ENCODE results near the gene MVB12B.
A peak's percentile ranks its signal among the peaks of the same experiment; 100 is the strongest.

Gene MVB12B

GRCh38 chr9:126398403-126399058, 71.9 kb downstream of the MVB12B start:
- peak; percentile 95 for TF ChIP-seq CTCF (conservative IDR thresholded peaks at IDR 0.05; ENCODE audit: low read length)
- no peak overlapping the region for H3K4me3 ChIP-seq (ENCODE audit: low read length)
- DNase-seq (ENCODE audit: low read depth), result peak; percentile 40

GRCh38 chr9:126399251-126399650, 72.6 kb downstream of the MVB12B start:
- DNase-seq (ENCODE audit: low read depth), result no peak
- no peak for TF ChIP-seq CTCF (conservative IDR thresholded peaks at IDR 0.05; ENCODE audit: low read length)
- H3K4me3 ChIP-seq (ENCODE audit: low read length), result no peak overlapping the region

- H3K4me3 ChIP-seq (ENCODE audit: low read length), result no peak overlapping the region
- no peak for DNase-seq (ENCODE audit: low read depth)
- no peak for TF ChIP-seq CTCF (conservative IDR thresholded peaks at IDR 0.05; ENCODE audit: low read length)
Observed at GRCh38 chr9:126399789-126400188, 73.2 kb downstream of the MVB12B start.

- TF ChIP-seq CTCF (conservative IDR thresholded peaks at IDR 0.05; ENCODE audit: low read length), result no peak
- DNase-seq (ENCODE audit: low read depth), result no peak
- H3K4me3 ChIP-seq (ENCODE audit: low read length), result no peak overlapping the region
Observed at GRCh38 chr9:126400571-126400970, 73.9 kb downstream of the MVB12B start.

- TF ChIP-seq CTCF (conservative IDR thresholded peaks at IDR 0.05; ENCODE audit: low read length), result no peak
- DNase-seq (ENCODE audit: low read depth), result no peak
- no peak overlapping the region for H3K4me3 ChIP-seq (ENCODE audit: low read length)
Observed at GRCh38 chr9:126401107-126401506, 74.5 kb downstream of the MVB12B start.

- no peak for DNase-seq (ENCODE audit: low read depth)
- no peak overlapping the region for H3K4me3 ChIP-seq (ENCODE audit: low read length)
- TF ChIP-seq CTCF (conservative IDR thresholded peaks at IDR 0.05; ENCODE audit: low read length), result no peak
Observed at GRCh38 chr9:126401581-126401980, 75.0 kb downstream of the MVB12B start.

- peak; percentile 68 for DNase-seq (ENCODE audit: low read depth)
- no peak overlapping the region for H3K4me3 ChIP-seq (ENCODE audit: low read length)
- no peak for TF ChIP-seq CTCF (conservative IDR thresholded peaks at IDR 0.05; ENCODE audit: low read length)
Observed at GRCh38 chr9:126403397-126403796, 76.8 kb downstream of the MVB12B start.

All from AG10803 (cell line).